GM19043 (cell line): ENCODE measurements around the gene ROGDI.

Experiments used
- ATAC-seq: cut with Tn5 transposase; IDR thresholded peaks from one replicate; pipeline ENCODE4 v1.9.1; 2021; ENCODE audit warnings: low read depth; ENCODE audit not compliant: unreplicated experiment

ROGDI gene, protein sequence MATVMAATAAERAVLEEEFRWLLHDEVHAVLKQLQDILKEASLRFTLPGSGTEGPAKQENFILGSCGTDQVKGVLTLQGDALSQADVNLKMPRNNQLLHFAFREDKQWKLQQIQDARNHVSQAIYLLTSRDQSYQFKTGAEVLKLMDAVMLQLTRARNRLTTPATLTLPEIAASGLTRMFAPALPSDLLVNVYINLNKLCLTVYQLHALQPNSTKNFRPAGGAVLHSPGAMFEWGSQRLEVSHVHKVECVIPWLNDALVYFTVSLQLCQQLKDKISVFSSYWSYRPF

DNA sequence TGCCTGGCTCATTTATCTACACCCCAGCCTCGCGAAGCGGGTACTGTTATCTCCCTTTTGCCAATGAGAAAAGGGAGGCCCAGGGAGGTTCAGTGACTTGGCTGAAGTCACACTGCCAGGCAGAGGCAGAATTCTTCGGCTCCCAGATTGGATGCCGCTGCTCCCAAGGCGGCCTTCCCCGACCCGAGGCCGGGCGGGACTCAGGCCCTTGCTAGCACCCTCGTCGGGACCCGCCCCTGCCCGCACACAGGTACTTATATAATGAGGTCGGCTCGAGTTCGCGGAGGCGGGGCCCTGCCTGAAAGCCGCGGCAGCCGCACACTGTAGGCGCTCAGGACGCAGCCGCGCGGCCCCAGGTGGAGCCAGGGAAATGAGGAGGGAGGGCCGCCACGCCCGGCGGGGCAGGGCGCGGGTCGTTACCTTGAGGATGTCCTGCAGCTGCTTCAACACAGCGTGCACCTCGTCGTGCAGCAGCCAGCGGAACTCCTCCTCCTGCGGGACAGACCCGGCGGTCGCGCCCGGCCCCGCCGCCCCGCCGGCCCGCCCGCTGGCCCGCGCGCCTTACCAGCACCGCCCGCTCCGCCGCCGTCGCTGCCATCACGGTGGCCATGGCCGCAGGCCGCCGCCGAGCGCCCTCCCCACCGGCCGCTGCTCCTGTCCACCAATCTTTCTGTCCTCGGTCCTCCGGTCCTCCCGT is at the start of gene ROGDI:
ROGDI (minus strand) TSS at position 672 of the 697 bp plus-strand sequence; CDS start at position 610, 62 bp downstream.
- peak; percentile 56 for ATAC-seq

DNA sequence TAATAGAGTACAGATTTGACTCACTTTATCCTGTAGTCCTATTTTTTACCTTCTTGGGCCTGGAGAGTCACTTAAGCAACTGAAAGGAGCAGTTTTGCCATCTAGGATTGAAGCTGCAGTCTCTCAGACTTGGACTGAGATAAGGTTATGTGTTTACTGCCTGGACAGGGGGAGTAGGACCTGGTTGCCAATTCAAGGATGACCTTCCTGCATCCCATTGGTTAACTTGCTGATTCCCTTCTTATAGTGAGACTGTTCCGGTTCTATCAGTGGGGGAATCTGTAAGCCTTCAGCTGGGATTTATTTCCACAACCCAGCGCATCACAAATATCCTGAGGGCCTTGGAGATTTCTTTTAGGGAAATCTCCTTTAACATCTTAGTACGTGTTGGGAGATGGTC is 47.8 kb upstream of the ROGDI start:
- ATAC-seq = no peak

DNA sequence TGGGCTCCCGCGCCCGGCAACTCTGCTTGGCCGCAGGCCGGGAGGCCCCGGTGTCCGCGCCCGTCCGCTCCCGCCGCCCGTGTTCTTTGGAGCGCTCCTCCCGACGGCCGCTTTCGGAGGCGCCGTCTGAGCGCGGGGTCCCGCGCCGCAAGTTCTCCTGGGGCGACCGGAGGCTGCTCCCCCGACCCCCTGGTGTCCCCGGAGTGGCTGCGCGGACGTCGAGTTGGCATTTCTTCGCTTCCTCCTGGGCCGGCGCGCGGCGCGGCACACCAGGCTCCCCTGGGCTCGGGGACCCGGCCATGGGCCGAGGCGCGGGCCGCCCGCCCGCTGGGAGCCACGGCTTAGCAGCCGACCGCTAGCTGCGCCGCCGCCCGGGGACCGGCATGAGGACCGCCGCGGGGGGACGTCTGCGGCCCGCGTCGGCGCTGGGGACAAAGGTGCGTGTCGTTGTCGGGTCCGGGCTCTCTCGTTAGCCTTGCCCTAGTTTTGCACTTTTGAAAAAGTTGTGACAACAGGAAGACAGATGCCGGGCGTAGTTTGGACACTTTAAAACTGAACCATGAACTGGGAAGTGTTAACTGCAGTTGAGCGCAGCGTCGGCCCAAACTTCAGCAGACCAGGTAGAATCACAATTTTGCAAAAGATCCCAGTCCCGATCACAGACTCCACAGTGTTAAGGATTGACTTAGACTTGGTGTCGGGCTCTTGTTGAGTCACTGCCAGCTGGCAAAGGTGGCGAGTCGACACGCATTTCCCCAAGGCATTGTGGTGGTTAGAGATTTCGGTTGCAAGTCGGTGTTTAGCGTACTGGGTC is 45.5 kb upstream of the ROGDI start:
- peak; percentile 9 for ATAC-seq

DNA sequence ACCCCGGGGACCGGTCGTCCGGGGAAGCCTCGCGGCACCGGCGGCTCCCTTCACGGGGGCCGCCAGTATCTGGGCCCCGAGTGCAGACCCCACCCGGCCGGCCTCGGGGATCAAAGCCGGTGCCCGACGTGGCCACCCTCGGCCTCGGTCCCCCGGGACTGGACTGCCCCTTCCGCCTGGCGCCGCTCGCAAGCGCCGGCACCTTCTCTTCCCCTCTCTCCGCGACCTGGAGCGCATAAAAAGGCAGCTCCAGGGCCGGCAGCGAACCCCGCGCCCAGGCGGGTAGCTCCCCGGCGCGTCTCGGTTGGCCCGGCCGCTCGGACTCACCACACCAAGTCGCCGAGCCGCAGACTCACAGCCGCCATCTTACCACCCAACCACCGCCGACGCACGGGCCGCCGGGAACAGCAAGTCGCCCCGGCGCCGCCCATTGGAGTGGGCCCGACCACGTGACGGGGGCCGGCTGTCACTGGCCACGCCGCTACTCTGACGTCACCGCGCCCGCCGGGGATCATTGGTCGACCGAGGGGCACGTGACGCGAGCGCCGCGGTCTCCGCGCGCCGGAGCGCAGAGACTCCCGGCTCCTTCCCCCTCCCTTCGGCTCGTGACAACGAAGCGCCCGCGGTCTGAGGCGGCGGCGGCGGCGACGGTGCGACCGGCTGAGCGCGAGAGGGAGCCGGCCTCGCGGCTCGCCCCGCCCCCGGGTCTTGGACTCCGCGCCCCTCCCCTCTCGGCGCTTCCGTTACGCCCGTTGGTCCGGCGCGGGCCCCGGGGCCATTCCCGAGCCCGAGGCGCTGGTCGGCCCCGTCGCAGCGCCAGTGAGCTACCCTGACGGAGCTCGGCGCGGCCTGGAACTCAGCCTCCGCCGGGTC is 44.7 kb upstream of the ROGDI start, which contains the start of the genes GLYR1 and UBN1:
GLYR1 (minus strand) TSS at position 388 of the 873 bp plus-strand sequence; CDS start at position 365, 23 bp downstream.
UBN1 (plus strand) TSS at position 581 of the 873 bp plus-strand sequence. CDS start 5,437 bp downstream, outside the sequence.
- ATAC-seq = peak; percentile 87

DNA sequence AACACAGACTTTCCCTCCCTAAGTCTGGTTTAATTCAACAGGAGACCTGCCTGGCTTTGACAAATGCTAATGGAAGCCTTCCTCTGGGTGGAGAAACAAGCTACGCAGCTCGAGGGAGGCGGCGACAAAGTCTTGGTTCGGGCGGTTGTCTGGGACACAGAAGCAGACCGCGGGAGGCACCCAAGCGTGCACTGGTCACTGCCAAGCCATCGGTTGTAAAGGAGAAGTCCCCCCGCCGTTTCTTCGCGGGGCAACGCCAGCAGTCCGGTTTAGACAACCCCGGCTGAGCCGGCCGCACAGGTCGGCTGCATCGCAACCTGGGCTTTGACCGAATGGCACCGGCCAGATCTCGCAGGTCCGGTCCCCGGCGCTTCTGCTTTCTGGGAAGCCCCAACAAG is 44.1 kb upstream of the ROGDI start:
- no peak for ATAC-seq

DNA sequence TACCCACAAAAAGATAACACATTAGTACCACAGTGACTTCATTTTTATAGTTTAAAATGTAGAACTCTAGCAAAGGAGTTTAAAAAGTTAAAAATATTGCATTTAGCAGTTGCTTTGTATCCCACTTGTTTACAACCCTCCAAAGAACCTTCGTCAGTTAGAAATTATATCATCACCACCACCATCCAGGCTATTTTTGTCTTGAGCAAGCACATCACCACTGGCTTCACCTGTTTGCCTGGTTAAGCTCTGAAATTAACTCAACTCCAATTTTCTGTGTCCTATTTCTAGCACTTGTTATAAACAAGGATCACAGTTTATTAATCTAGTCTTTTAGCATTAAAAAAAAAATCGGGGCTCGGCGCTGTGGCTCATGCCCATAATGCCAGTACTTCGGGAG is 38.6 kb upstream of the ROGDI start:
- no peak for ATAC-seq

DNA sequence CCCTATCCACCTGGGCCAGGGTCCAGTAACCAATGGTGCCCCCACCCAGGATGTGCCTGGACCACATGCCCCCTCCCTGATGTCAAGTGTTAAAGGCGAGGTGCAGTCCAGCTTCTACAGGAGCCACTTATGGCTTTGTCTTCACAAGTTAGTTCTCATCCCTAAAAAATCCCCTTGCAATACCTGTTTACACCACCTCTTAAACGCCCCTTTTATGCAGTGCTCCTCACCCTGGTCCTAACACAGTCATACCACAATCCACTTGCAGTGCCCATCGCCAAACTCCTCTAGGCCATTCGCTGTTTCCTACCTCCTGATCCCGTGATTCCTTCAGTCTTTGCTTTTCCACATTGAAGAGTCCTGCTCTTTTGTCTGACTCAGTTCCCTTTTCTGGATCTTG is 37.5 kb upstream of the ROGDI start:
- ATAC-seq = no peak

DNA sequence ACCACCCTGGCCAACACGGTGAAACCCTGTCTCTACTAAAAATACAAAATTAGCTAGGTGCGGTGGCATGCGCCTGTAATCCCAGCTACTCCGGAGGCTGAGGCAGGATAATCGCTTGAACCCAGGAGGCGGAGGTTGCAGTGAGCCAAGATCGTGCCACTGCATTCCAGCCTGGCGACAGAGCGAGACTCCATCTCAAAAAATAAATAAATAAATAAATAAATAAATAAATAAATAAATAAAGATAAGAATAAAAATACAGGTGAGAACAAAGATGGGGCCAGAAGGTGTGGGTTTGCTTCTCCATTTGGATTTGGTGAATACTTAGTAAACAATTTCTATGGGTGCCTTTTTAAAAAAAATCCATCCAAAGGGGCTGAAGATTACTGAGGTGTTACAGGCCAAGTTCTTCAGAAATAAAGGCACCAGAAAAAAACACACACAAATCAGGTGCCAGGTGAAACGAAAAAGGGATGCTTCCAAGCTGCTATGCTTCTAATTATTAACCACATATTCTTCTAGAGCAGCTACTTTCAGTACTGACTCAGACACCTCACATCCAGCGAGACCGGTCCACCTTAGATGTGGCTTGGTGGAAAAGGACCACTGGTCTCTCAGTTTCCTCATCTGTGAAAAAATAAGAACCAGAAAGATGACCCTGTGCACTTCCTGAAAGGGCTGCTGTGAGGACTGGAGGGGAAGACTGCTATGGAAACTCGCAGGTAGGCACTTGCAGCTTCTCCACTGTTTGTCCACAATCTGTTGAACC is 35.5 kb upstream of the ROGDI start:
- ATAC-seq = peak; percentile 71

DNA sequence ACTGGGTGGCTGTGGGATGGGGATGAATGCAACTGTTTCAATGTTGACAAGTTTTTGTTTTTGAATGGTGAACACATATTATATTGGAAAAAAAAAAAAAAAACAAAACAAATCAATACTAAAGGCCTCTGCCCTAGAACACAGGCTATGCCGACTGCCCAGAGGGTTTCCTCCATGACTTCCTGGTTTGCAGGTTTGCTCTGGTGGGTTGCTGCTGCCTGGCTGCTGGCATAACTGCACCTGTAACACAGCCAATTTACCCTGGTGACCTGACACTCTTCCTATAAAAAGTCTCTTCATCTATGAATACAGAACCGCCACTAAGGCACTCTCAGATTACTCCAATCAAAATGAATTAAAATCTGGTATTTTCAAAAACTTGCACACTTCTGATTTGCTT is 34.3 kb upstream of the ROGDI start:
- ATAC-seq = no peak

DNA sequence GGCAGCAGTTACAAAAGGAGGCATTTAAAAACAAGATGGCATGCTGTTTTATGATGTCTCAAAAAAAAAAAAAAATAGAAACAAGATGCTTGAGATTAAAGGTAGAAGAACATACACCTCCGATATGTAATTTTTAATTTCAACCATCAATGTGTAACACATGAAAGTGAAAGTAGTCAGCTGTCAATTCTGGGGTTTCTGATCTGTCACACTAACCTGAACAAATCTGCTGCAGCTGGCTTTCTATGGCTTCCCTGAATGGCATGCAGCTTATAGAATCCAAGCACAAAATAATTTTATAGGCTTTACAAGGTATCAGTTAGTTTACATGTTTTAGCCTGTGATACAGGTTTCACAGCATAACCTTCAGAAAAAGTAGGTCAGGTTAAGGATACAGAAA is 31.2 kb upstream of the ROGDI start:
- ATAC-seq = no peak

DNA sequence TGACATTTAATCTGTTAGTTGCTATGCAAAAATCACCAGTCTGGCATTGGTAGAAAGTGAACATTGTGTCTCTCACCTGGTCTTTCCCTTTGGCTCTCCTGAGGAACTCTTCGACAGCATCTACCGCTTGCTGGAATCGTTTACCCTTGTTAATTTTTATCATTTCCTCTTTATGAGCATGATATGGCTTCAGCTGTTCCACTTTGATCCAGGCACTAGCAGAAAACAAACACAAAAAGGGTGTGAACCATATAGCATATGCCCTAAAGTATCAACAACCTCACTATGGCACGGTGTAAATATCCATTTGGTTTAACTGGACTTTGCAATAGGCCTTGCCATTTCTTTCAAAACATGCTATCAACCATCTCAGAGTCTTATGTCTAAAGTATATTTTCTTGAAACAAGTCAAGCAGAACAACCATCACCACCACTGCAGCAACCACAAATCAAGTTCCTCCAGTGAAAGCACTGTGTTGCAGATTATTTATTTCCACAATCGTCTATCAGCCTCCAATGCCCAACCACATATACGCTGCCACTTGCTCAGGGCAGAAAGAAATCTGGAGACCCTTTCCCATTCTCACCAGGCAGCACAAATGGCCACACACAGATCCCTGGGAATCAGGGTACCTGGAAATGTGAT is 30.4 kb upstream of the ROGDI start:
- no peak for ATAC-seq

DNA sequence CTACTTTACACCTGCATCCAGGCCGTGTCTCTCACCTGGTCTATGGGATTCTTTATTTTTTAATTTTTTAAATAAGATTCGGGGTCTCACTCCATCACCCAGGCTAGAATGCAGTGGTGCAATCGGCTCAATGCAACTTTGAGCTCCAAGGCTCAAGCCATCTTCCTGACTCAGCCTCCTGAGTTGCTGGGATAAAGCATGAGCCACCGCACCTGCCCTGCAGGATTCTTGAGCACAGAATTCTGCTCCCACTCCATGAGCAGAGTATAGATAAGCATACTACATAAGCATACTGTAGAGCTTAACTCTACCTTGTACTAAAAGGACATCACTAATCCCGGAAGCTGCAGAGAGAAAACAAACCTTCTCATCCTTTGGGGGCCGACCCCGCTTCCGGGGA is 29.2 kb upstream of the ROGDI start:
- ATAC-seq = no peak

DNA sequence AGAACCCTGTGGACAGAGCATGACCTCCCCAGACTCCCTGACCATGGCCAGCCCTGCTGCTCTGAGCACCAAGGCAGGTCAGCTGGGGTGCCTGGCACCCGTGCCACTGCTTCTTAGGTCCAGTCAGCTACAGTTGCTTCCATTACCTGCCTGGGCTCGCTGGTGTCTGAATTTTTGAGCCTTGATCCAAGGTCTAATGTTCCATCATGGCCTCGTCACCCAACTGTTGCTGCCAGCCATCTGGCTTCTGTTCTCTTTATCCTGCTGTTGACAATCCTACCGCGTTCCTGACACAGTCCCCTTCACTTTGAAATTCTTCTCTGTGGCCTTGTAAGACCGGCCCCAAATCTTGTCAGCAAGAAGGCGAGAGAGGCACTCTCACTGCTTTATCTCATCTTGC is 28.0 kb upstream of the ROGDI start:
- no peak for ATAC-seq

DNA sequence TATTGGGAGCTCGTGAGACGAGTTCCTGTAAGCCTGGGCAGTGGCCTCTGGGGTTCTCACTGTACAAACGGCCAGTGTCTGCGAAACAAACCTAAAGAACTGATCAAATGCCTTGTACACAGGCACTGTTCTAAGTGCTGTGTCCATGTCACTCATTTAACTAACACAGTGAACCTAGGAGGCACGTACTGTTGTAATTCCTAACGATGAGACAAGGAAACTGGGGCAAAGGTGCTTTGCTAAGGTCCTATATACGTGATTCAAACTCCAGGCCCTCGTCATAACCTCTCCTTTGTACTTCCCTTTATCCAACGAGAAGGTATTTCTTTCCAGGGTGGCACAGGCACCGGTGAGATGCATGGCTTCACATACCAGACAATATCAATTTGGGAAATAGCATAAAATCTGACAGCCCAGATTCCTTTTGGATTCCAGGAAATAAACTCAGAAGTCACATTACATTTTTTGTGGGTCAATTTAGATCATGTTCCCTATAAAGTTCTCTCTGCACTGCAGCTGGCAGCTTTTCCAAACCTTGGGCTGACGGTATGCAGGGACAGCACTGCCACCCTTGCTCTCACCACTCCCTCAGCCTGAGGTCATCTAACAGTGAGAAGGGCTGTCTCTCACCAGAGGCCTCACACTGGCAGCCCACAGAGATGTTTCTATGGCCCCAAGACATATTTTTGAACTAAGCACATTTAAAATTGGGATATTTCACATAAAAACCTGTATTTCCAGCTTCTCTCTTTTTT is 26.3 kb upstream of the ROGDI start:
- no peak for ATAC-seq

DNA sequence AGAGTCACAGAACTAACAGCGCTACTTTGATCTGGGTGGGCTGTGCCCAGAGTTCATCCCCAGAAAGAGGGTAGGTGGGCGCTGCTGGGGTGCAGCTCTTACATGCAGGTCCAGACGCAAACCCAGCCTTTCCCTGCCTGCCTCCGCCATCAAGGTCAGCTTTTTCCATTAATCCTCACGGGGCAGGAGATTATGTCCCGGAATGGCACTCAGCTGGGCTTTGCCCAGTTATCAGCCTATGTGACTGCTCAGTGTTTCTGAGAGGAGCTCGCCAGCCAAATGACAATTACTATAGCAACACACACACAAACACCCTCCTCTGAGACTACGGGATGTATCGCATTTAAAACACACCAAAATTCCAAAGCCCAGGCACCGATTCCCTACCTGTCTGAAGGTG is 24.5 kb upstream of the ROGDI start:
- ATAC-seq = no peak

DNA sequence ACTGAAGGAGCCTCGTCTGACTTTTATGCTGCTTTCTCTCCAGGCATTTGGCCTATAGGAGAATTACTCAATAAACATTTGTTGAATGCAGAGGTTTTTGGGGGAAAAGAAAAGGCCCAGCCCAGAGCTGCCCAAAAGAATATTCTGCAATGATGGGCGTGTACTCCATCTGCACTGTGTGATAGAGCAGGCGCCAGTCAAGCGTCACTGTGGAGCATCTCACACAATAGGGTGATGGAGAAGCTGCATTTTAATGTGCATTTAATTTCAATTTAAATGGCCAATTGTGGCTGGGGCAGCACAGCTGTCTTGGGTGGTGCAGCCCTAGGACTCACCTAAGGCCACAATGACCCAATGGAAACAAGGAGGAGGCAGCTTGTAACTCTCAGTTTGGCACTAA is 24.1 kb upstream of the ROGDI start:
- no peak for ATAC-seq

DNA sequence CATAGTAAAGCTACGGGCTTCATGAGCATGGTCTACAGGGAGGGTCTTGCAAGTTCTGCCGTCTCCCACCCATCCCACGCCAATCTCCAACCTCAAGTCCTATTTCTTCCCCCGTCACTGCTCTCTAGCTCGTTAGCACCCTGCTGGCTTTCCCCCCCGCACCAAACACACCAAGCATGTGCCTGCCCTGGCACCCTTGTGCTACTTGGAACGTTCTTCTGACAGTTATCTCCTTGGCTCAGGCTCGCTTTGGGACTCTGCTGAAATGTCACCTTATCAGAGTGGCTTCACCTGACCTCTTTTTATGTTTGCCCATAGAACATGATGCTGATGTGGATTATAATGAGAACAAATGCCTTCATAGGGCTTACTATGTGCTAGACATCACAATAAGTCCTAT is 22.8 kb upstream of the ROGDI start:
- ATAC-seq = no peak

DNA sequence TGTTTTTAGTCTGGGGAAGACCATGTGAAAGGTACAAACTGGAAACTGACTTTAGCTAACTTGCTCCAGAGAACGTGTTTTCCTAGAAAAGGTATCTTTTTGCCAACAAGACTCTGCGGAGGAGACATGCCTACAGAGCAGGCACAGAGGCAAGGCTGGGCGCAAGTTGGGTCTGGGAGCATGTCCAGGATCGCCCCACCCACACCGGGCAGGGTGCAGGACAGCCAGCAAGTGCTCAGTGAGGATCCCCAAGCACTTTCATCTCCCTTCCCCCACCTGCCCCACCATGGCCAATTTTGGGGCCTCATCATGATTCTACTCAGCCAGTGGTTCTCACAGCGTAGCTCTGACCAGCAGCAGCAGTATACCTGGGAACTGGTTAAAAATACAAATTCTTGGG is 18.2 kb upstream of the ROGDI start:
- ATAC-seq = no peak
